K562 (cell line): ENCODE results near the gene MAST4. TPM values are rescaled to one million over a fixed set of nuclear protein-coding genes. Genes with fewer than 3 reads are reported as not detected.

Source experiments
- FOXM1 ChIP-seq, 2 experiments: fragments of 450-650 bp in 1 of 2; sonication (generic) in 1 of 2; formaldehyde crosslinking in 1 of 2; IDR thresholded peaks; 2 replicates each; pipeline versions ENCODE4 v1.6.1 to v1.9.0; 2017 to 2022; ENCODE audit warnings: low read depth in 2 of 2, mild to moderate bottlenecking in 2 of 2, missing genetic modification reagents in 1 of 2, moderate library complexity in 1 of 2
- IRF1 ChIP-seq: sonication (generic); formaldehyde crosslinking; IDR thresholded peaks from 2 replicates; pipeline ENCODE4 v1.8.0; 2022; ENCODE audit warnings: missing genetic modification reagents, mild to moderate bottlenecking, borderline replicate concordance
- IRF2 ChIP-seq: sonication (generic); formaldehyde crosslinking; IDR thresholded peaks from 2 replicates; pipeline ENCODE4 v1.8.1; 2022; ENCODE audit warnings: mild to moderate bottlenecking, missing genetic modification reagents
- MTA3 ChIP-seq: fragments of 450-650 bp; formaldehyde crosslinking; IDR thresholded peaks from 2 replicates; pipeline ENCODE4 v1.6.1; 2017; ENCODE audit warnings: mild to moderate bottlenecking, borderline replicate concordance
- MYC ChIP-seq, 2 experiments: fragments of 250-450 bp in 1 of 2; sonication (Bioruptor Pico) in 1 of 2; IDR thresholded peaks; 2 replicates each; pipeline versions ENCODE4 v1.5.1 to v1.6.1; 2012 to 2021; ENCODE audit warnings: low read depth in 2 of 2, borderline replicate concordance in 1 of 2, improper control_type of control experiment in 1 of 2, low read length in 1 of 2, mild to moderate bottlenecking in 1 of 2, moderate library complexity in 1 of 2
- NFIC ChIP-seq: fragments of 450-650 bp; IDR thresholded peaks from 2 replicates; pipeline ENCODE4 v1.6.1; 2017; ENCODE audit warnings: mild to moderate bottlenecking, inconsistent platforms
- NR4A1 ChIP-seq, 2 experiments: fragments of 250-450 bp in 1 of 2; fragments of 450-650 bp in 1 of 2; sonication (Bioruptor Pico) in 1 of 2; IDR thresholded peaks; 2 replicates each; pipeline versions ENCODE4 v1.4.0 to v1.6.1; 2016 to 2020; ENCODE audit warnings: mild to moderate bottlenecking in 2 of 2, missing compliant biosample characterization in 1 of 2, missing genetic modification characterization in 1 of 2, moderate library complexity in 1 of 2
- SNIP1 ChIP-seq: fragments of 450-650 bp; IDR thresholded peaks from 2 replicates; pipeline ENCODE4 v1.7.1; 2017; ENCODE audit warnings: low read depth, mild to moderate bottlenecking
- polyA plus RNA-seq, 8 experiments: library from polyadenylated mRNA; depleted of rRNA in 4 of 8; stranded (reverse) in 5 of 8; unstranded in 3 of 8; fragments of >200 nt; fragmentation: Nextera tagmentation in 2 of 8; fragmentation: Illumina TruSeq in 1 of 8; extraction: Ambion mirVana in 2 of 8; extraction: Trizol in 1 of 8; gene quantifications; 2 replicates each; pipeline versions ENCODE4 v1.2.1 to v1.2.3, GENCODE V29; 2011 to 2014; ENCODE audit warnings: inconsistent platforms in 1 of 8, missing spikeins in 1 of 8
- total RNA-seq, 7 experiments: library from RNA; depleted of rRNA in 6 of 7; stranded (reverse); fragments of >200 nt in 6 of 7; fragmentation: Illumina TruSeq in 2 of 7; extraction: Trizol in 2 of 7; gene quantifications; 2 replicates each; pipeline versions ENCODE4 v1.2.1 to v1.2.3, GENCODE V29; 2011 to 2021; ENCODE audit warnings: low replicate concordance in 1 of 7
- TF ChIP-seq, protein P1 (sequence below), 2 experiments: fragments of 450-650 bp in 1 of 2; sonication (generic) in 1 of 2; formaldehyde crosslinking in 1 of 2; IDR thresholded peaks; 2 replicates each; pipeline versions ENCODE4 v1.7.1 to v1.9.0; 2016 to 2022; ENCODE audit warnings: inconsistent platforms in 1 of 2, mild to moderate bottlenecking in 1 of 2, missing genetic modification reagents in 1 of 2

Gene MAST4
- total and polyA plus RNA-seq, 9 of the 15 experiments (the other 6 are each of a cell fraction or from before 2014, with no cell fraction given): 0.88 to 10.1 (median 5.2) TPM

DNA sequence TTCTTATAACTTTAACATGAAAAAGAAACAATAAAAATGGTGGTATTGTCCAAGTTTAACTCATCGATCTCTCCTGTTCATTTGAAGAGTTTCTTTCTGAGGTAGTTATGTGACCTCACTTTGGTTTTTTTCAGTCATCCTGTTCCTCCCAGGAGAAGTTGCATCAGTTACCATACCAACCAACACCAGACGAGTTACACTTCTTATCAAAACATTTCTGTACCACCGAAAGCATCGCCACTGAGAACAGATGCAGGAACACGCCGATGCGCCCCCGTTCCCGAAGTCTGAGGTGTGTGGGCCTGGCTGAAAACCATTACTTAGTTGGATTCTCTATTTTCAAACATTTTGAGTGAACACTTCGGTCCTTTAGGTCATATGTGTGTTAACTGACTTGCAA, 504.1 kb downstream of the MAST4 start (continued):
- TF ChIP-seq, protein P1, sequence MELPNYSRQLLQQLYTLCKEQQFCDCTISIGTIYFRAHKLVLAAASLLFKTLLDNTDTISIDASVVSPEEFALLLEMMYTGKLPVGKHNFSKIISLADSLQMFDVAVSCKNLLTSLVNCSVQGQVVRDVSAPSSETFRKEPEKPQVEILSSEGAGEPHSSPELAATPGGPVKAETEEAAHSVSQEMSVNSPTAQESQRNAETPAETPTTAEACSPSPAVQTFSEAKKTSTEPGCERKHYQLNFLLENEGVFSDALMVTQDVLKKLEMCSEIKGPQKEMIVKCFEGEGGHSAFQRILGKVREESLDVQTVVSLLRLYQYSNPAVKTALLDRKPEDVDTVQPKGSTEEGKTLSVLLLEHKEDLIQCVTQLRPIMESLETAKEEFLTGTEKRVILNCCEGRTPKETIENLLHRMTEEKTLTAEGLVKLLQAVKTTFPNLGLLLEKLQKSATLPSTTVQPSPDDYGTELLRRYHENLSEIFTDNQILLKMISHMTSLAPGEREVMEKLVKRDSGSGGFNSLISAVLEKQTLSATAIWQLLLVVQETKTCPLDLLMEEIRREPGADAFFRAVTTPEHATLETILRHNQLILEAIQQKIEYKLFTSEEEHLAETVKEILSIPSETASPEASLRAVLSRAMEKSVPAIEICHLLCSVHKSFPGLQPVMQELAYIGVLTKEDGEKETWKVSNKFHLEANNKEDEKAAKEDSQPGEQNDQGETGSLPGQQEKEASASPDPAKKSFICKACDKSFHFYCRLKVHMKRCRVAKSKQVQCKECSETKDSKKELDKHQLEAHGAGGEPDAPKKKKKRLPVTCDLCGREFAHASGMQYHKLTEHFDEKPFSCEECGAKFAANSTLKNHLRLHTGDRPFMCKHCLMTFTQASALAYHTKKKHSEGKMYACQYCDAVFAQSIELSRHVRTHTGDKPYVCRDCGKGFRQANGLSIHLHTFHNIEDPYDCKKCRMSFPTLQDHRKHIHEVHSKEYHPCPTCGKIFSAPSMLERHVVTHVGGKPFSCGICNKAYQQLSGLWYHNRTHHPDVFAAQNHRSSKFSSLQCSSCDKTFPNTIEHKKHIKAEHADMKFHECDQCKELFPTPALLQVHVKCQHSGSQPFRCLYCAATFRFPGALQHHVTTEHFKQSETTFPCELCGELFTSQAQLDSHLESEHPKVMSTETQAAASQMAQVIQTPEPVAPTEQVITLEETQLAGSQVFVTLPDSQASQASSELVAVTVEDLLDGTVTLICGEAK (IDR thresholded peaks at IDR 0.05): no peak
- TF ChIP-seq, protein P1 (CRISPR knock-in tag; IDR thresholded peaks at IDR 0.05): no peak
- TF ChIP-seq IRF2 (CRISPR knock-in tag) (no peak), SNIP1 (no peak), IRF1 (no peak), MYC (IDR thresholded peaks at IDR 0.05; ENCODE audit: low read depth, low read length) (no peak), MYC (CRISPR knock-in tag; IDR thresholded peaks at IDR 0.05; ENCODE audit: borderline replicate concordance, low read depth) (no peak), MTA3 (no peak), NFIC (no peak), NR4A1 (CRISPR knock-in tag; IDR thresholded peaks at IDR 0.05) (no peak), NR4A1 (tag; IDR thresholded peaks at IDR 0.05) (no peak), FOXM1 (IDR thresholded peaks at IDR 0.05; ENCODE audit: low read depth) (no peak), FOXM1 (CRISPR knock-in tag; IDR thresholded peaks at IDR 0.05; ENCODE audit: low read depth) (no peak)
